Activated CD4-positive, alpha-beta T cell treated with anti-CD3 and anti-CD28 coated beads, Interleukin-2, amount 50 U/mL, for 1 hour (primary cell): ENCODE data around the gene TDP2.
"Not testable (repeated sequence)": the region's sequence is repeated elsewhere in the genome, so short reads cannot be mapped to it uniquely, and the experiment has no call there.

ENCODE experiments used
- DNase-seq: peaks from one replicate; pipeline ENCODE4 v3.0.0-alpha.2; 2020

The TDP2 gene

GRCh38 chr6:24644377-24644776 lies 22.3 kb downstream of the TDP2 start:
- DNase-seq, result no peak

- no peak for DNase-seq
These were observed 22.8 kb downstream of the TDP2 start for GRCh38 chr6:24643920-24644319.

- no peak for DNase-seq
These were observed 24.6 kb downstream of the TDP2 start for GRCh38 chr6:24642061-24642460.

GRCh38 chr6:24640631-24641030 lies 26.1 kb downstream of the TDP2 start:
- DNase-seq, result not testable (repeated sequence)

GRCh38 chr6:24640166-24640565 lies 26.5 kb downstream of the TDP2 start:
- no peak for DNase-seq

- no peak for DNase-seq
These were observed 30.0 kb downstream of the TDP2 start for GRCh38 chr6:24636681-24637080.

GRCh38 chr6:24632573-24632972 lies 34.1 kb downstream of the TDP2 start:
- DNase-seq, result no peak

GRCh38 chr6:24631671-24632070 lies 35.0 kb downstream of the TDP2 start:
- DNase-seq, result no peak

GRCh38 chr6:24630856-24631505 lies 35.7 kb downstream of the TDP2 start:
- no peak for DNase-seq

- no peak for DNase-seq
These were observed 44.9 kb downstream of the TDP2 start for GRCh38 chr6:24621626-24622289.

- no peak for DNase-seq
These were observed 46.1 kb downstream of the TDP2 start for GRCh38 chr6:24620637-24621036.

- DNase-seq, result no peak
These were observed 47.0 kb downstream of the TDP2 start for GRCh38 chr6:24619661-24620060.

- no peak for DNase-seq
These were observed 52.1 kb downstream of the TDP2 start for GRCh38 chr6:24614648-24615047.

- no peak for DNase-seq
These were observed 52.7 kb downstream of the TDP2 start for GRCh38 chr6:24614043-24614420.

GRCh38 chr6:24613361-24614042 lies 53.2 kb downstream of the TDP2 start:
- no peak for DNase-seq

- DNase-seq, result no peak
These were observed 56.0 kb downstream of the TDP2 start for GRCh38 chr6:24610672-24611071.

GRCh38 chr6:24607310-24608105 lies 59.2 kb downstream of the TDP2 start:
- no peak for DNase-seq

- DNase-seq, result no peak
These were observed 60.3 kb downstream of the TDP2 start for GRCh38 chr6:24606200-24606930.

GRCh38 chr6:24603241-24603640 lies 63.5 kb downstream of the TDP2 start:
- DNase-seq, result no peak

GRCh38 chr6:24600903-24601302 lies 65.8 kb downstream of the TDP2 start:
- DNase-seq, result no peak
